Measurements from ENCODE around the gene NRXN3. TPM values are rescaled to one million over a fixed set of nuclear protein-coding genes. Genes with fewer than 3 reads are reported as not detected.
"Not testable (repeated sequence)": the region's sequence is repeated elsewhere in the genome, so short reads cannot be mapped to it uniquely, and the experiment has no call there.

Gene NRXN3
- total and polyA plus RNA-seq, 8 donors = 0.53 to 2.5 (median 1.5) TPM

- Histone ChIP-seq H3K4me1 (no peaks in the 10 kb centered on the region), H3K4me3 (no peak overlapping the region), H3K27ac (no peak overlapping the region), H3K36me3 (no peaks in the 10 kb centered on the region), H3K9me3 (no peaks in the 10 kb centered on the region), H3K27me3 (no peaks in the 10 kb centered on the region)
- DNase-seq = no peak
- ATAC-seq = no peak
- no peak for FAIRE-seq
- intact Hi-C loops (cut with DNase I) = no loop called here
- no peak for TF ChIP-seq CTCF (IDR thresholded peaks at IDR 0.05)
- WGBS, 2 donors = 13 to 28% methylated on average over 2 of the region's 2 CpGs
Measured at GRCh38 chr14:78425330-78425729, 255.2 kb downstream of the NRXN3 start.

GRCh38 chr14:78425782-78426181 is 255.6 kb downstream of the NRXN3 start:
- intact Hi-C loops (cut with DNase I) = no loop called here

GRCh38 chr14:78432046-78432445 is 261.9 kb downstream of the NRXN3 start:
- no peak for TF ChIP-seq CTCF (IDR thresholded peaks at IDR 0.05)
- 45 to 53% methylated on average over 1 of the region's 1 CpG for WGBS, 2 donors
- Histone ChIP-seq H3K36me3 (no peaks in the 10 kb centered on the region), H3K9me3 (no peaks in the 10 kb centered on the region), H3K27ac (no peak overlapping the region), H3K4me3 (no peak overlapping the region), H3K27me3 (no peaks in the 10 kb centered on the region), H3K4me1 (no peaks in the 10 kb centered on the region)
- intact Hi-C loops (cut with DNase I) = no loop called here
- DNase-seq = no peak
- no peak for FAIRE-seq
- no peak for ATAC-seq

More at GRCh38 chr14:78425782-78426181, 255.6 kb downstream of the NRXN3 start:
- FAIRE-seq (no peak), ATAC-seq (no peak), DNase-seq (no peak)
- Histone ChIP-seq H3K27me3 (no peaks in the 10 kb centered on the region), H3K4me3 (no peak overlapping the region), H3K4me1 (no peaks in the 10 kb centered on the region), H3K36me3 (no peaks in the 10 kb centered on the region), H3K9me3 (no peaks in the 10 kb centered on the region), H3K27ac (no peak overlapping the region)
- WGBS, 2 donors = 30 to 31% methylated on average over 4 of the region's 4 CpGs
- no peak for TF ChIP-seq CTCF (IDR thresholded peaks at IDR 0.05)

- H3K4me3 ChIP-seq; DNase-seq; H3K9me3 ChIP-seq; FAIRE-seq; H3K27ac ChIP-seq; intact Hi-C loops (cut with DNase I); H3K4me1 ChIP-seq; H3K27me3 ChIP-seq; H3K36me3 ChIP-seq; ATAC-seq: not testable (repeated sequence)
- WGBS, 2 donors = 54 to 60% methylated on average over 3 of the region's 3 CpGs
Measured at GRCh38 chr14:78437448-78437847, 267.3 kb downstream of the NRXN3 start.

- ATAC-seq (no peak), FAIRE-seq (no peak), DNase-seq (no peak)
- intact Hi-C loops (cut with DNase I) = no loop called here
- WGBS, 2 donors = 24 to 25% methylated on average over 7 of the region's 7 CpGs
- Histone ChIP-seq H3K4me1 (no peaks in the 10 kb centered on the region), H3K36me3 (no peaks in the 10 kb centered on the region), H3K4me3 (no peak overlapping the region), H3K9me3 (no peaks in the 10 kb centered on the region), H3K27me3 (no peaks in the 10 kb centered on the region), H3K27ac (no peak overlapping the region)
- TF ChIP-seq CTCF (IDR thresholded peaks at IDR 0.05) = no peak
Measured at GRCh38 chr14:78440356-78440894, 270.3 kb downstream of the NRXN3 start.

All from pancreas (tissue), 10 donors.